ENCODE measurements around the gene NAT9. TPM values are rescaled to one million over a fixed set of nuclear protein-coding genes. Genes with fewer than 3 reads are reported as not detected.

The NAT9 gene
- total and polyA plus RNA-seq, 2 of the 4 experiments (the other 2 are of a cell fraction) = 48.9 to 62.0 TPM

DNA sequence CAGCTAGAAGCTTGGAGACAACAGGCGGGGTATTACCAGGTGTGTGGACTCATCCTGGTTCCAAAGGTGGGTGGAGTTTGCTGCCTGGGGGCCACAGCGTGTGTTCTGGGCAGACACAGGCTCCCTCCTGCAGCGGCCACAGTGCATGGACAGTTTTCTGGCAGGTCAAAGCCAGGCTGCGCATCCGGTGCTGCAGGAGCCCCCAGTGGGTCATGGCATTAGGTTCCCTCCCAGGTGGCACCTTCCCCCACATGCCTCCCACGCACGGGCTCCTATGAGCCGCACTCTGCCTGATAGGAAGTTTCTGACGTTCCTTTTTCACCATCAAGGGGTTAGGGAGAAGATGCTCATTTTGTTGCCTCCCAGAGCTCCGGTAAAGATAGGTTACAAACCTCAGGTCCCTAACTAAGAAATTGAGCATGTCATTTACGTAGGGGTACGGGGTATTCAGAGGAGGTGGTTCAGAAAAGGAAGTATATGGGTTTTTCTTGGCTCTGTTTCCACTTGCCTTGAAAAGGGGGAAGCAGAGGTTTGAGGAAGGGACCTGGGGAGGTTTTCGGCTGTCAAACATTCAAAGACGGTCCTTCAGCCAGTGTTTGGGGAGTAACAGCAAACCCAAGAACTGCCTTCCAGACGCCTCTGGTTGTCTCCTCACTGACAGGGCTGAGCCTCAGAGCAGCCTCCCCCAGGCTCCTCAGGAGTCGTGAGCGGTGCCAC, 32.7 kb upstream of the NAT9 start:
- in situ Hi-C loops (cut with MboI; ENCODE audit: low sequenced_read_pairs) = no loop called here
- no peak overlapping the region for H3K4me3 ChIP-seq (ENCODE audit: insufficient read depth, low read depth, low read length)

More for the DNA sequence above, 32.7 kb upstream of the NAT9 start:
- CTCF ChIA-PET = no interaction called here
- H3K4me2 ChIP-seq (ENCODE audit: low read depth, low read length) = no peak overlapping the region
- no peak overlapping the region for H4K5ac ChIP-seq (ENCODE audit: low read depth, low read length)
- no peak for DNase-seq
- dilution Hi-C loops (cut with HindIII; ENCODE audit: low sequenced_read_pairs, unreplicated experiment) (no loop called here), intact Hi-C loops (cut with micrococcal nuclease) (no loop called here)
- no peak overlapping the region for H4K8ac ChIP-seq (ENCODE audit: low read depth in 2 of 2, low read length in 2 of 2)
- no peak overlapping the region for H3K18ac ChIP-seq (ENCODE audit: low read depth, low read length)
- no peak overlapping the region for H2BK5ac ChIP-seq (ENCODE audit: low read depth, low read length, poor library complexity, severe bottlenecking)
- TF ChIP-seq SMC3 (IDR thresholded peaks at IDR 0.05; ENCODE audit: low read depth, low read length) (no peak), FOS (IDR thresholded peaks at IDR 0.05; ENCODE audit: low read depth, low read length) (no peak), CHD1 (IDR thresholded peaks at IDR 0.05; ENCODE audit: low read depth, low read length) (no peak), POLR2A (IDR thresholded peaks at IDR 0.05; ENCODE audit: low read depth, low read length) (no peak), RCOR1 (IDR thresholded peaks at IDR 0.05; ENCODE audit: insufficient replicate concordance, low read length) (no peak), MXI1 (IDR thresholded peaks at IDR 0.05; ENCODE audit: borderline replicate concordance, low read depth, low read length) (no peak), BHLHE40 (IDR thresholded peaks at IDR 0.05; ENCODE audit: low read depth, low read length) (no peak), RFX5 (IDR thresholded peaks at IDR 0.05; ENCODE audit: low read depth, low read length) (no peak)
- TF ChIP-seq, protein P1, sequence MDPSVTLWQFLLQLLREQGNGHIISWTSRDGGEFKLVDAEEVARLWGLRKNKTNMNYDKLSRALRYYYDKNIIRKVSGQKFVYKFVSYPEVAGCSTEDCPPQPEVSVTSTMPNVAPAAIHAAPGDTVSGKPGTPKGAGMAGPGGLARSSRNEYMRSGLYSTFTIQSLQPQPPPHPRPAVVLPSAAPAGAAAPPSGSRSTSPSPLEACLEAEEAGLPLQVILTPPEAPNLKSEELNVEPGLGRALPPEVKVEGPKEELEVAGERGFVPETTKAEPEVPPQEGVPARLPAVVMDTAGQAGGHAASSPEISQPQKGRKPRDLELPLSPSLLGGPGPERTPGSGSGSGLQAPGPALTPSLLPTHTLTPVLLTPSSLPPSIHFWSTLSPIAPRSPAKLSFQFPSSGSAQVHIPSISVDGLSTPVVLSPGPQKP (IDR thresholded peaks at IDR 0.05; ENCODE audit: borderline replicate concordance, low read depth, low read length) = no peak
- H3K9me3 ChIP-seq (ENCODE audit: control insufficient read depth, insufficient read depth, low read length) = no peaks in the 10 kb centered on the region
- H3K23ac ChIP-seq (ENCODE audit: low read depth, low read length) = no peak overlapping the region
- 97% methylated on average over 5 of the region's 17 CpGs; no CpG with 5 or more reads in 1 of the 2 experiments for WGBS, 2 experiments (ENCODE audit: extremely low coverage in 2 of 2, insufficient read length in 1 of 2)
- H3K9ac ChIP-seq (ENCODE audit: low read depth, low read length) = no peak overlapping the region
- H4K91ac ChIP-seq (ENCODE audit: insufficient read depth, low read depth, low read length) = no peak overlapping the region
- H2BK20ac ChIP-seq (ENCODE audit: low read depth, low read length) = no peak overlapping the region
- no peak overlapping the region for H2BK15ac ChIP-seq (ENCODE audit: low read depth, low read length)
- H2BK120ac ChIP-seq (ENCODE audit: low read depth, low read length) = no peak overlapping the region
- no peak overlapping the region for H3K14ac ChIP-seq (replicated peaks; ENCODE audit: low read depth, low read length)
- no peak for ATAC-seq (ENCODE audit: low read depth)
- 0 out of 2 replicates have a peak, but pooled peaks cover 2% of the 10 kb centered on the region for H3K9me1 ChIP-seq (ENCODE audit: insufficient read depth, low read length)
- no peaks in the 10 kb centered on the region for H3K4me1 ChIP-seq (ENCODE audit: control insufficient read depth, insufficient read depth, low read length)
- no peak overlapping the region for H3K56ac ChIP-seq (ENCODE audit: extremely low read depth, insufficient read depth, low read length)
- no peak overlapping the region for H2AFZ ChIP-seq (replicated peaks; ENCODE audit: low read length, poor library complexity)
- no peaks in the 10 kb centered on the region; the same call in 1 of the 2 replicates for H4K20me1 ChIP-seq (ENCODE audit: insufficient read depth, low read length)
- H2AK9ac ChIP-seq (replicated peaks; ENCODE audit: low read depth, low read length, poor library complexity) = no peak overlapping the region
- no TSS peak for BruUV-seq (replicated peaks)
- no peak overlapping the region for H2AK5ac ChIP-seq (ENCODE audit: low read depth, low read length)
- no peak overlapping the region for H3K27ac ChIP-seq (ENCODE audit: insufficient read depth, low read length)
- H3K4ac ChIP-seq (ENCODE audit: low read depth, low read length) = no peak overlapping the region
- H3K27me3 ChIP-seq (ENCODE audit: control insufficient read depth, insufficient read depth, low read length) = no peaks in the 10 kb centered on the region
- no peaks in the 10 kb centered on the region for H3K79me1 ChIP-seq (ENCODE audit: low read depth in 1 of 2, low read length in 2 of 2)
- POLR2A ChIA-PET (ENCODE audit: unreplicated experiment) = no interaction called here
- H3K36me3 ChIP-seq (ENCODE audit: control insufficient read depth, insufficient read depth, low read length) = peaks cover 6% of the 10 kb centered on the region

All from IMR-90 (cell line).